Measurements from ENCODE around the gene CRYAA. TPM values are rescaled to one million over a fixed set of nuclear protein-coding genes. Genes with fewer than 3 reads are reported as not detected.

Gene CRYAA
- total and polyA plus RNA-seq, 2 of the 8 experiments (the other 6 are each of a cell fraction or from before 2014, with no cell fraction given) = not detected

- Histone ChIP-seq H3K4me3 (ENCODE audit: extremely low read depth in 1 of 4, insufficient read depth in 2 of 4, low read depth in 3 of 4, low read length in 4 of 4) (no peak overlapping the region), H3K23ac (ENCODE audit: insufficient read length) (no peak overlapping the region), H3K14ac (ENCODE audit: insufficient read length) (no peak overlapping the region), H3K79me2 (ENCODE audit: control insufficient read depth in 1 of 2, insufficient read depth in 2 of 2, low read length in 2 of 2) (no peaks in the 10 kb centered on the region), H4K91ac (replicated peaks; ENCODE audit: insufficient read length, low read length) (peak overlapping the region; percentile 71), H2BK15ac (ENCODE audit: low read length) (no peak overlapping the region), H3K56ac (replicated peaks; ENCODE audit: insufficient read length, low read depth, low read length) (no peak overlapping the region), H2BK5ac (ENCODE audit: low read depth, low read length) (no peak overlapping the region), H3K27ac (ENCODE audit: low read depth, low read length) (no peak overlapping the region), H2BK120ac (replicated peaks; ENCODE audit: low read depth, low read length) (no peak overlapping the region), H2AFZ (ENCODE audit: low read length) (no peak overlapping the region), H3K4me1 (replicated peaks in 1 of 4; ENCODE audit: control insufficient read depth in 3 of 4, insufficient read depth in 4 of 4, low read length in 3 of 4) (peaks cover 0 to 5% (median 1%) of the 10 kb centered on the region in 4 experiments; a peak in 1 of 7 replicates), H2BK20ac (ENCODE audit: low read length) (no peak overlapping the region), H3K23me2 (ENCODE audit: low read depth, low read length) (peaks cover 4% of the 10 kb centered on the region; the same call in 1 of the 2 replicates), H3K4ac (replicated peaks; ENCODE audit: insufficient read length, low read depth, low read length) (no peak overlapping the region), H3K27me3 (replicated peaks in 1 of 4; ENCODE audit: control insufficient read depth in 3 of 4, extremely low read depth in 1 of 4, insufficient read depth in 3 of 4, low read length in 3 of 4) (no peaks in the 10 kb centered on the region), H3K9ac (replicated peaks in 1 of 4; ENCODE audit: extremely low read depth in 1 of 4, low read depth in 3 of 4, low read length in 3 of 4) (no peak overlapping the region), H3K4me2 (ENCODE audit: insufficient read depth in 1 of 2, low read depth in 2 of 2, low read length in 2 of 2) (no peak overlapping the region), H3K79me1 (ENCODE audit: low read depth, low read length) (no peaks in the 10 kb centered on the region), H3K18ac (ENCODE audit: extremely low read depth, low read length) (no peak overlapping the region), H4K5ac (ENCODE audit: insufficient read length, low read depth, low read length) (no peak overlapping the region), H4K20me1 (replicated peaks in 1 of 2; ENCODE audit: control insufficient read depth in 1 of 2, insufficient read depth in 2 of 2, low read length in 2 of 2) (no peaks in the 10 kb centered on the region), H2BK12ac (ENCODE audit: low read depth, low read length) (peak overlapping the region; percentile 60; the same call in 1 of the 2 replicates), H2AK5ac (ENCODE audit: low read depth, low read length) (peak overlapping the region; percentile 39; the same call in 1 of the 2 replicates), H4K8ac (ENCODE audit: extremely low read depth, insufficient read depth, low read length) (no peak overlapping the region), H3K36me3 (ENCODE audit: control insufficient read depth in 2 of 4, insufficient read depth in 4 of 4, low read length in 3 of 4) (no peaks in the 10 kb centered on the region), H3K9me3 (ENCODE audit: insufficient read depth in 2 of 2, low read depth in 1 of 2, low read length in 1 of 2) (no peaks in the 10 kb centered on the region)
- ChIA-PET CTCF (ENCODE audit: partially characterized antibody) (interaction anchor here (1.0 to 1.5 kb wide), 5 partner anchors 10 to 171 kb away, joined by 3 to 6 read pairs (median 3); no protein-coding TSS in a partner anchor), POLR2A (ENCODE audit: partially characterized antibody) (no interaction called here)
- FAIRE-seq (no peak), DNase-seq (ENCODE audit: low read depth in 1 of 2, low spot score in 2 of 2) (no peak)
- WGBS, 2 experiments (ENCODE audit: extremely low coverage in 1 of 2, insufficient coverage in 1 of 2, insufficient read length in 1 of 2, insufficient replicate concordance in 2 of 2, low coverage in 1 of 2, low lambda C conversion rate in 2 of 2, missing lambda C conversion rate in 1 of 2) = 84% methylated on average over 11 of the region's 11 CpGs; no CpG with 5 or more reads in 1 of the 2 experiments
- no peak for TF ChIP-seq CTBP2 (IDR thresholded peaks at IDR 0.05; ENCODE audit: borderline replicate concordance, insufficient read depth, insufficient read length, low read length)
- no peak for TF ChIP-seq SIRT6 (IDR thresholded peaks at IDR 0.05; ENCODE audit: low read length)
- TF ChIP-seq FOSL1 (IDR thresholded peaks at IDR 0.05; ENCODE audit: insufficient read depth, low read depth, low read length) = no peak
- TF ChIP-seq SP2 (IDR thresholded peaks at IDR 0.05; ENCODE audit: low read length) = no peak
- TF ChIP-seq SIN3A (conservative IDR thresholded peaks at IDR 0.05 in 1 of 2, IDR thresholded peaks at IDR 0.05 in 1 of 2; ENCODE audit: low read depth in 1 of 2, low read length in 2 of 2) = no peak
Measured at GRCh38 chr21:43193088-43193650, 24.4 kb downstream of the CRYAA start.
